ENCODE data around the gene TMEM131L.
"Not testable (repeated sequence)": the region's sequence is repeated elsewhere in the genome, so short reads cannot be mapped to it uniquely, and the experiment has no call there.

Gene TMEM131L

GRCh38 chr4:153466081-153466948 is at the start of gene TMEM131L:
TSS of gene TMEM131L (plus strand) at chr4:153466360. CDS start at chr4:153466398, 38 bp downstream.
- DNase-seq, result peak; percentile 92

GRCh38 chr4:153416456-153416855 is 49.7 kb upstream of the TMEM131L start:
- not testable (repeated sequence) for DNase-seq

- DNase-seq, result no peak
These were observed 48.0 kb upstream of the TMEM131L start for GRCh38 chr4:153418121-153418520.

GRCh38 chr4:153418558-153418957 is 47.6 kb upstream of the TMEM131L start:
- DNase-seq, result no peak

GRCh38 chr4:153419029-153419428 is 47.1 kb upstream of the TMEM131L start:
- no peak for DNase-seq

GRCh38 chr4:153419673-153420278 is 46.4 kb upstream of the TMEM131L start:
- no peak for DNase-seq

- DNase-seq, result peak; percentile 22
These were observed 45.8 kb upstream of the TMEM131L start for GRCh38 chr4:153420361-153420760.

- no peak for DNase-seq
These were observed 44.2 kb upstream of the TMEM131L start for GRCh38 chr4:153421941-153422340.

GRCh38 chr4:153426207-153426885 is 39.8 kb upstream of the TMEM131L start:
- DNase-seq, result no peak

- no peak for DNase-seq
These were observed 38.6 kb upstream of the TMEM131L start for GRCh38 chr4:153427363-153428071.

- DNase-seq, result no peak
These were observed 37.2 kb upstream of the TMEM131L start for GRCh38 chr4:153428941-153429475.

- DNase-seq, result peak; percentile 92
These were observed 33.0 kb upstream of the TMEM131L start for GRCh38 chr4:153432965-153433753.

- no peak for DNase-seq
These were observed 32.4 kb upstream of the TMEM131L start for GRCh38 chr4:153433754-153434105.

GRCh38 chr4:153434190-153434589 is 32.0 kb upstream of the TMEM131L start:
- no peak for DNase-seq

- no peak for DNase-seq
These were observed 27.0 kb upstream of the TMEM131L start for GRCh38 chr4:153438916-153439756.

GRCh38 chr4:153439831-153440230 is 26.3 kb upstream of the TMEM131L start:
- DNase-seq, result no peak

GRCh38 chr4:153440475-153440874 is 25.7 kb upstream of the TMEM131L start:
- no peak for DNase-seq

GRCh38 chr4:153447175-153447905 is 18.8 kb upstream of the TMEM131L start:
- no peak for DNase-seq

GRCh38 chr4:153448003-153448731 is 18.0 kb upstream of the TMEM131L start:
- no peak for DNase-seq

- DNase-seq, result no peak
These were observed 16.8 kb upstream of the TMEM131L start for GRCh38 chr4:153449338-153449737.
